Coronary artery (tissue), 2 donors: ENCODE data around the gene SH3BGRL3.

Source experiments
- DNase-seq: peaks from one replicate; pipeline ENCODE4 v3.0.0-alpha.2; 2017; ENCODE audit warnings: low spot score
- H3K27ac ChIP-seq, 2 donors: fragments of 200-600 bp; sonication (generic); one replicate each; pipeline ENCODE4 v1.5.1; 2016 to 2019
- H3K4me3 ChIP-seq: fragments of 200-600 bp; sonication (generic); 2 replicates; pipeline ENCODE4 v1.5.1; 2016; ENCODE audit warnings: mild to moderate bottlenecking, moderate library complexity
- CTCF ChIP-seq: fragments of 200-600 bp; sonication (generic); IDR thresholded peaks from one replicate; pipeline ENCODE4 v1.5.1; 2019; ENCODE audit warnings: antibody characterized with exemption

The SH3BGRL3 gene

GRCh38 chr1:26330276-26330675 lies 50.4 kb downstream of the SH3BGRL3 start:
- no peak for DNase-seq
- Histone ChIP-seq H3K4me3 (no peak overlapping the region), H3K27ac (no peak overlapping the region)
- no peak for TF ChIP-seq CTCF
